ENCODE measurements around the gene HDAC11. TPM values are rescaled to one million over a fixed set of nuclear protein-coding genes. Genes with fewer than 3 reads are reported as not detected.
A peak's percentile ranks its signal among the peaks of the same experiment; 100 is the strongest.

HDAC11 gene
- total and polyA plus RNA-seq, 4 experiments from 2014 or later, result 5.0 to 8.8 (median 7.4) TPM

- Histone ChIP-seq H3K9me3 (ENCODE audit: control insufficient read depth in 1 of 2, low read length in 2 of 2) (no peaks in the 10 kb centered on the region), H3K4me3 (ENCODE audit: low read length in 2 of 2) (no peak overlapping the region), H3K27ac (ENCODE audit: low read depth, low read length) (no peak overlapping the region), H3K27me3 (ENCODE audit: insufficient read depth, low read length) (no peaks in the 10 kb centered on the region), H3K36me3 (ENCODE audit: insufficient read depth, low read length) (no peaks in the 10 kb centered on the region), H3K4me1 (ENCODE audit: insufficient read depth, low read length) (no peaks in the 10 kb centered on the region)
- intact Hi-C loops (cut with micrococcal nuclease), result no loop called here
- Mint-ChIP-seq H3K9me3 (no peaks in the 10 kb centered on the region), H3K36me3 (peaks cover 2 to 10% of the 10 kb centered on the region in 2 donors), H3K4me1 (peaks cover 0 to 5% (median under 1%) of the 10 kb centered on the region in 4 donors), H3K27ac (no peak overlapping the region), H3K27me3 (no peaks in the 10 kb centered on the region), H3K4me3 (no peak overlapping the region)
- ChIA-PET POLR2A (ENCODE audit: partially characterized antibody) (interaction anchor here (1.1 kb wide), 1 partner anchor 15 kb away, joined by 3 read pairs; no protein-coding TSS in a partner anchor), CTCF (ENCODE audit: partially characterized antibody) (interaction anchor here (0.8 to 3.2 kb wide), 5 partner anchors 10 to 164 kb away, joined by 3 to 174 read pairs (median 3); no protein-coding TSS in a partner anchor)
- DNase-seq, result no peak
Observed at GRCh38 chr3:13493867-13494441, 13.8 kb downstream of the HDAC11 start.

- peak overlapping the region in 1 of 7 donors; percentile 22 for H3K27ac Mint-ChIP-seq
- peaks cover 0 to 5% (median under 1%) of the 10 kb centered on the region in 4 donors for H3K4me1 Mint-ChIP-seq
- Histone ChIP-seq H3K4me1 (ENCODE audit: insufficient read depth, low read length) (no peaks in the 10 kb centered on the region), H3K4me3 (ENCODE audit: low read length in 2 of 2) (no peak overlapping the region), H3K9me3 (ENCODE audit: control insufficient read depth in 1 of 2, low read length in 2 of 2) (no peaks in the 10 kb centered on the region), H3K27ac (ENCODE audit: low read depth, low read length) (no peak overlapping the region), H3K27me3 (ENCODE audit: insufficient read depth, low read length) (no peaks in the 10 kb centered on the region), H3K36me3 (ENCODE audit: insufficient read depth, low read length) (no peaks in the 10 kb centered on the region)
- H3K36me3 Mint-ChIP-seq, result peaks cover 2 to 3% of the 10 kb centered on the region in 2 donors
- no peak overlapping the region for H3K4me3 Mint-ChIP-seq
- H3K27me3 Mint-ChIP-seq, result no peaks in the 10 kb centered on the region
- DNase-seq, result no peak
- H3K9me3 Mint-ChIP-seq, result no peaks in the 10 kb centered on the region
- intact Hi-C loops (cut with micrococcal nuclease), result no loop called here
- POLR2A ChIA-PET (ENCODE audit: partially characterized antibody), result interaction anchor here (0.6 to 2.2 kb wide), 4 partner anchors 15 to 682 kb away, joined by 3 to 11 read pairs (median 6); no protein-coding TSS in a partner anchor
- CTCF ChIA-PET (ENCODE audit: partially characterized antibody), result interaction anchor here (0.8 to 3.2 kb wide), 12 partner anchors 8 to 403 kb away, joined by 3 to 174 read pairs (median 8); partner anchors contain the start of gene WNT7A
Observed at GRCh38 chr3:13494463-13495350, 14.6 kb downstream of the HDAC11 start.

GRCh38 chr3:13495351-13495813 lies 15.3 kb downstream of the HDAC11 start:
- Histone ChIP-seq H3K4me3 (ENCODE audit: low read length in 2 of 2) (no peak overlapping the region), H3K36me3 (ENCODE audit: insufficient read depth, low read length) (no peaks in the 10 kb centered on the region), H3K27me3 (ENCODE audit: insufficient read depth, low read length) (no peaks in the 10 kb centered on the region), H3K4me1 (ENCODE audit: insufficient read depth, low read length) (no peaks in the 10 kb centered on the region), H3K9me3 (ENCODE audit: control insufficient read depth in 1 of 2, low read length in 2 of 2) (no peaks in the 10 kb centered on the region), H3K27ac (ENCODE audit: low read depth, low read length) (no peak overlapping the region)
- ChIA-PET POLR2A (ENCODE audit: partially characterized antibody) (interaction anchor here (0.6 to 2.2 kb wide), 5 partner anchors 16 to 681 kb away, joined by 3 to 11 read pairs (median 7); partner anchors contain the start of gene HDAC11), CTCF (ENCODE audit: partially characterized antibody) (interaction anchor here (1.1 to 3.2 kb wide), 12 partner anchors 9 to 403 kb away, joined by 3 to 174 read pairs (median 8); partner anchors contain the start of gene WNT7A)
- peaks cover 2 to 3% of the 10 kb centered on the region in 2 donors for H3K36me3 Mint-ChIP-seq
- H3K9me3 Mint-ChIP-seq, result no peaks in the 10 kb centered on the region
- H3K4me1 Mint-ChIP-seq, result peaks cover 0 to 5% (median under 1%) of the 10 kb centered on the region in 4 donors
- intact Hi-C loops (cut with micrococcal nuclease), result no loop called here
- H3K4me3 Mint-ChIP-seq, result no peak overlapping the region
- H3K27me3 Mint-ChIP-seq, result no peaks in the 10 kb centered on the region
- H3K27ac Mint-ChIP-seq, result no peak overlapping the region
- DNase-seq, result no peak

GRCh38 chr3:13495921-13496723 lies 16.0 kb downstream of the HDAC11 start:
- Mint-ChIP-seq H3K36me3 (peaks cover 2 to 3% of the 10 kb centered on the region in 2 donors), H3K4me1 (peaks cover 0 to 5% (median under 1%) of the 10 kb centered on the region in 4 donors), H3K9me3 (no peaks in the 10 kb centered on the region), H3K27me3 (no peaks in the 10 kb centered on the region), H3K4me3 (no peak overlapping the region), H3K27ac (no peak overlapping the region)
- Histone ChIP-seq H3K9me3 (ENCODE audit: control insufficient read depth in 1 of 2, low read length in 2 of 2) (no peaks in the 10 kb centered on the region), H3K4me3 (ENCODE audit: low read length in 2 of 2) (no peak overlapping the region), H3K27ac (ENCODE audit: low read depth, low read length) (no peak overlapping the region), H3K36me3 (ENCODE audit: insufficient read depth, low read length) (no peaks in the 10 kb centered on the region), H3K4me1 (ENCODE audit: insufficient read depth, low read length) (no peaks in the 10 kb centered on the region), H3K27me3 (ENCODE audit: insufficient read depth, low read length) (no peaks in the 10 kb centered on the region)
- intact Hi-C loops (cut with micrococcal nuclease), result loop anchor here (1.0 kb wide), 4 partner anchors 152 to 404 kb away; partner anchors contain the start of gene WNT7A
- ChIA-PET CTCF (ENCODE audit: partially characterized antibody) (interaction anchor here (0.7 to 3.2 kb wide), 16 partner anchors 10 to 404 kb away, joined by 3 to 174 read pairs (median 6); partner anchors contain the start of genes HDAC11 and WNT7A), POLR2A (ENCODE audit: partially characterized antibody) (interaction anchor here (0.9 to 2.2 kb wide), 4 partner anchors 16 to 157 kb away, joined by 3 to 11 read pairs (median 8); partner anchors contain the start of gene HDAC11)
- peak; percentile 62 to 68 (median 63) for DNase-seq

GRCh38 chr3:13496879-13497278 lies 16.8 kb downstream of the HDAC11 start:
- no peak for DNase-seq
- Mint-ChIP-seq H3K4me3 (no peak overlapping the region), H3K27ac (peak overlapping the region in 1 of 7 donors; percentile 53), H3K27me3 (no peaks in the 10 kb centered on the region), H3K36me3 (peaks cover 2 to 3% of the 10 kb centered on the region in 2 donors), H3K9me3 (no peaks in the 10 kb centered on the region), H3K4me1 (peaks cover 0 to 4% (median under 1%) of the 10 kb centered on the region in 4 donors)
- ChIA-PET CTCF (ENCODE audit: partially characterized antibody) (interaction anchor here (0.7 to 8.6 kb wide), 17 partner anchors 9 to 405 kb away, joined by 3 to 174 read pairs (median 5); partner anchors contain the start of genes HDAC11 and WNT7A), POLR2A (ENCODE audit: partially characterized antibody) (interaction anchor here (1.2 to 2.2 kb wide), 3 partner anchors 17 to 154 kb away, joined by 7 to 11 read pairs (median 9); partner anchors contain the start of gene HDAC11)
- Histone ChIP-seq H3K4me1 (ENCODE audit: insufficient read depth, low read length) (no peaks in the 10 kb centered on the region), H3K36me3 (ENCODE audit: insufficient read depth, low read length) (no peaks in the 10 kb centered on the region), H3K27me3 (ENCODE audit: insufficient read depth, low read length) (no peaks in the 10 kb centered on the region), H3K27ac (ENCODE audit: low read depth, low read length) (no peak overlapping the region), H3K9me3 (ENCODE audit: control insufficient read depth in 1 of 2, low read length in 2 of 2) (no peaks in the 10 kb centered on the region), H3K4me3 (ENCODE audit: low read length in 2 of 2) (no peak overlapping the region)
- intact Hi-C loops (cut with micrococcal nuclease), result loop anchor here (1.0 kb wide), 4 partner anchors 151 to 405 kb away; partner anchors contain the start of gene WNT7A

GRCh38 chr3:13497386-13497785 lies 17.3 kb downstream of the HDAC11 start:
- no peak for DNase-seq
- ChIA-PET POLR2A (ENCODE audit: partially characterized antibody) (no interaction called here), CTCF (ENCODE audit: partially characterized antibody) (interaction anchor here (0.7 to 8.6 kb wide), 7 partner anchors 17 to 383 kb away, joined by 3 to 109 read pairs (median 3); no protein-coding TSS in a partner anchor)
- Mint-ChIP-seq H3K4me1 (peaks cover 0 to 2% (median 0%) of the 10 kb centered on the region in 4 donors), H3K36me3 (peaks cover 2 to 3% of the 10 kb centered on the region in 2 donors), H3K4me3 (no peak overlapping the region), H3K9me3 (no peaks in the 10 kb centered on the region), H3K27me3 (no peaks in the 10 kb centered on the region), H3K27ac (peak overlapping the region in 1 of 7 donors; percentile 35)
- no peak overlapping the region for H3K4me3 ChIP-seq (ENCODE audit: low read length in 2 of 2)
- H3K4me1 ChIP-seq (ENCODE audit: insufficient read depth, low read length), result no peaks in the 10 kb centered on the region
- intact Hi-C loops (cut with micrococcal nuclease), result no loop called here
- no peaks in the 10 kb centered on the region for H3K27me3 ChIP-seq (ENCODE audit: insufficient read depth, low read length)
- no peaks in the 10 kb centered on the region for H3K9me3 ChIP-seq (ENCODE audit: control insufficient read depth in 1 of 2, low read length in 2 of 2)
- no peak overlapping the region for H3K27ac ChIP-seq (ENCODE audit: low read depth, low read length)
- H3K36me3 ChIP-seq (ENCODE audit: insufficient read depth, low read length), result no peaks in the 10 kb centered on the region
